ENCODE results near the gene ASZ1.

- TF ChIP-seq EZH2 (IDR thresholded peaks at IDR 0.05; ENCODE audit: borderline replicate concordance, insufficient read depth, low read depth, low read length, poor library complexity, severe bottlenecking) (no peak), CTCF (IDR thresholded peaks at IDR 0.05) (no peak)
These were observed 45.0 kb upstream of the ASZ1 start for GRCh38 chr7:117472335-117472734.

Data from B cell (primary cell).